GM12891 (cell line): ENCODE measurements around the gene PLEKHG1.

ENCODE experiments used
- DNase-seq: peaks from one replicate; pipeline ENCODE4 v3.0.0; 2011; ENCODE audit warnings: low spot score; ENCODE audit not compliant: insufficient read length
- FAIRE-seq: peaks from 2 replicates; lab custom pipeline; 2011; peaks lifted over from hg19 to GRCh38; lab: Jason Lieb, UNC
- PAX5 ChIP-seq: IDR thresholded peaks from 2 replicates; pipeline ENCODE4 v1.6.1; 2011; ENCODE audit warnings: low read length, moderate library complexity, mild to moderate bottlenecking; ENCODE audit not compliant: insufficient read depth, severe bottlenecking
- POLR2A ChIP-seq: IDR thresholded peaks from 2 replicates; pipeline ENCODE4 v1.6.1; 2011; ENCODE audit warnings: low read depth, low read length, control low read depth
- POLR2AphosphoS5 ChIP-seq: IDR thresholded peaks from 2 replicates; pipeline ENCODE4 v1.6.1; 2011; ENCODE audit warnings: low read depth, low read length, control low read depth
- POU2F2 ChIP-seq: IDR thresholded peaks from 2 replicates; pipeline ENCODE4 v1.6.1; 2011; ENCODE audit warnings: low read depth, mild to moderate bottlenecking, control low read depth, low read length, moderate library complexity
- SPI1 ChIP-seq: IDR thresholded peaks from 2 replicates; pipeline ENCODE4 v1.6.1; 2011; ENCODE audit warnings: low read depth, low read length, control low read depth
- TAF1 ChIP-seq: IDR thresholded peaks from 2 replicates; pipeline ENCODE4 v1.6.1; 2011; ENCODE audit warnings: low read depth, low read length, control low read depth

Gene PLEKHG1

GRCh38 chr6:150600010-150600300 lies 270 bp downstream of the PLEKHG1 start:
- DNase-seq, result no peak
- FAIRE-seq, result no peak
- no peak for TF ChIP-seq TAF1
- no peak for TF ChIP-seq POU2F2
- TF ChIP-seq SPI1, result no peak
- TF ChIP-seq PAX5, result no peak
- no peak for TF ChIP-seq POLR2A
- TF ChIP-seq POLR2AphosphoS5, result no peak

- FAIRE-seq (peak; percentile 51), DNase-seq (peak; percentile 61)
- TF ChIP-seq SPI1 (no peak), POLR2A (no peak), POU2F2 (no peak), PAX5 (no peak), TAF1 (no peak), POLR2AphosphoS5 (no peak)
These were observed 774 bp downstream of the PLEKHG1 start for GRCh38 chr6:150600301-150601017.

DNA sequence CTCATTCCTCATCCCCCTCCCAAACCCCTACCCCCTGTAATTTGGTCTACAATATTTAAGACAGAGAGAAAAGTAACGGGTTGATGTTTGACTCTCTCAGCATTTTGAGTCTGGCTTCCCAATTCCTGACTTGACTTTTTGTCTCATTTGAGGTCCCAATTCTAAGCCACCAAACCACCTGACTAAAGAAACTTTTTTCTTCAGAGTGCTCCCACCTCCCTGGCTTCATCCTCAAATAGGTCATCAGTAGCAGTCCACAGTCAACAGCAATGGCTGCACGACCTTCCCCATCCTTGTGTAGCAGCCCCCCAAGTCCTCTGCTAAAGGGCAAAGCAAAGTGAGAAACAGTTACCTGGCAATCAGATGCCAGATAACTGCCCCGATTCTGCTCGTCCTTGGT lies 1.8 kb downstream of the PLEKHG1 start:
- no peak for TF ChIP-seq POLR2AphosphoS5
- no peak for TF ChIP-seq SPI1
- no peak for TF ChIP-seq POU2F2
- DNase-seq (no peak), FAIRE-seq (no peak)

- no peak for FAIRE-seq
- no peak for TF ChIP-seq POLR2AphosphoS5
- TF ChIP-seq SPI1, result no peak
- no peak for TF ChIP-seq POU2F2
- no peak for TF ChIP-seq POLR2A
- TF ChIP-seq TAF1, result no peak
- TF ChIP-seq PAX5, result no peak
- DNase-seq, result no peak
These were observed 3.5 kb downstream of the PLEKHG1 start for GRCh38 chr6:150603176-150603575.

DNA sequence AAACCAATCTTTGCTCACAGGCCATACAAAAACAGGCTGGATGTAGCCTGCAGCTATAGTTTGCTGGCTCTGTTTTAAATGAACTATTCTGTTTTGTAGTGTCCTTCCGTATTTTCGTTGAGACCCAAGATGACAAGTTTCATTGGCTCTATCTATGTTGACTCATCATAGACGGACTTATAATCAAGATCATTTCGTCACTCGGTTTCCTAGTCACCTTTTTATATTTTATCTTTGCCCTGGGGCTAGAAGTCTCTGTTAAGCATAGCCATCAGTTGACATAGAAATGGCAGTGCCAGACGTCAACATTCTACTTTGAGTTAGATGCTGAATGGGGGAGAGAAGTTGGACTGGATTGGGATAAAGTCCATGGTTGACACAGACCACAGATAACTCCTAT lies 4.8 kb downstream of the PLEKHG1 start:
- no peak for DNase-seq
- TF ChIP-seq POU2F2 (no peak), SPI1 (no peak), PAX5 (no peak), POLR2A (no peak), POLR2AphosphoS5 (no peak), TAF1 (no peak)
- FAIRE-seq, result no peak

- TF ChIP-seq POLR2AphosphoS5, result no peak
- TF ChIP-seq POLR2A, result no peak
- TF ChIP-seq SPI1, result no peak
- no peak for TF ChIP-seq TAF1
- no peak for TF ChIP-seq PAX5
- no peak for TF ChIP-seq POU2F2
- no peak for FAIRE-seq
- no peak for DNase-seq
These were observed 5.6 kb downstream of the PLEKHG1 start for GRCh38 chr6:150605333-150605732.

DNA sequence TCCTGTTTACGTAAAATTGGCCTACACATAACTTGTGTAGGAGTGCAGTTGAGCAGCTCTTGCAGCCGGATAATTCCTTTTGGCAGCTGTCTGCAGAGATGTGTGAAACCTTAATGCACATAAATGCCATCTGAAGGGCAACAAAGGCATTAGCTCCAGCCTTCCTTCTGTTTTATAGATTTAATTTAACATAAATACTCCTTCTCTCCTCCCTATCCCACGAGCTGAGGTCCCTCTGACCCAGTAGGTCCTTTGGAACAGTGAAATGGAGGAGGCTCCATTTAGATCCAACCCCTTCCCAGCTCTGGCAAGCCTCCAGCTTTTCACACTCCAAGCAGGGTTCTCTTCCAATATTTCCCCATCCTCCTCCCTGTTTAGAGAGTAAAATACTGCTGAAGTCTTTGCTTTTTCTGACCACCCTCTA lies 6.5 kb downstream of the PLEKHG1 start:
- no peak for DNase-seq

GRCh38 chr6:150606647-150607328 lies 7.1 kb downstream of the PLEKHG1 start:
- DNase-seq, result no peak
- no peak for FAIRE-seq

More for the DNA sequence above, 6.5 kb downstream of the PLEKHG1 start:
- FAIRE-seq, result no peak
- no peak for TF ChIP-seq POLR2AphosphoS5
- no peak for TF ChIP-seq SPI1
- TF ChIP-seq PAX5, result no peak
- no peak for TF ChIP-seq TAF1
- TF ChIP-seq POLR2A, result no peak
- no peak for TF ChIP-seq POU2F2

DNA sequence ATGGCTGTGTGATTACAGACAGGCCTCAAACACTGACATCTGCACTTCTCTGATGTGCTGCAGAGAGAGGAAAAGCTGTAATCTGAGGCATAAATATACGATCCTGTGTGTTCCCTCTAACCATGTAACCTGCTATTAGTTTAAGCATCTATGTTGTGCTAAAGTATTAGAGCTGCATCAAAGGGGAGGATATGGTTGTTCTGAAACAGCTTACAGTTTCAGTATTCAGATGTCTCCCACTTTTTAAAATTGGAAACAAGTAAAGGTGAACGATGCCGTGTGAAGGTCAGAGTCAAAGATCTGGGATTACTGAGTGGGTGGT lies 7.6 kb downstream of the PLEKHG1 start:
- TF ChIP-seq POLR2AphosphoS5 (no peak), SPI1 (no peak), POU2F2 (no peak), TAF1 (no peak), POLR2A (no peak)
- DNase-seq (no peak), FAIRE-seq (no peak)

More at GRCh38 chr6:150606647-150607328, 7.1 kb downstream of the PLEKHG1 start:
- TF ChIP-seq POLR2A, result no peak
- no peak for TF ChIP-seq POLR2AphosphoS5
- no peak for TF ChIP-seq POU2F2
- TF ChIP-seq SPI1, result no peak
- TF ChIP-seq PAX5, result no peak
- no peak for TF ChIP-seq TAF1
